K562 treated with DMSO at 1 percent for 12 hours (cell line): ENCODE data around the gene LAMP2. TPM values are rescaled to one million over a fixed set of nuclear protein-coding genes. Genes with fewer than 3 reads are reported as not detected.

Experiments used
- total RNA-seq: library from RNA; unstranded; fragments of 300-600 nt; gene quantifications from 2 replicates; pipeline ENCODE4 v1.2.3, GENCODE V29; 2022; ENCODE audit not compliant: insufficient read depth

Gene LAMP2
- 33.4 and 103 TPM in 2 replicates for total RNA-seq

DNA sequence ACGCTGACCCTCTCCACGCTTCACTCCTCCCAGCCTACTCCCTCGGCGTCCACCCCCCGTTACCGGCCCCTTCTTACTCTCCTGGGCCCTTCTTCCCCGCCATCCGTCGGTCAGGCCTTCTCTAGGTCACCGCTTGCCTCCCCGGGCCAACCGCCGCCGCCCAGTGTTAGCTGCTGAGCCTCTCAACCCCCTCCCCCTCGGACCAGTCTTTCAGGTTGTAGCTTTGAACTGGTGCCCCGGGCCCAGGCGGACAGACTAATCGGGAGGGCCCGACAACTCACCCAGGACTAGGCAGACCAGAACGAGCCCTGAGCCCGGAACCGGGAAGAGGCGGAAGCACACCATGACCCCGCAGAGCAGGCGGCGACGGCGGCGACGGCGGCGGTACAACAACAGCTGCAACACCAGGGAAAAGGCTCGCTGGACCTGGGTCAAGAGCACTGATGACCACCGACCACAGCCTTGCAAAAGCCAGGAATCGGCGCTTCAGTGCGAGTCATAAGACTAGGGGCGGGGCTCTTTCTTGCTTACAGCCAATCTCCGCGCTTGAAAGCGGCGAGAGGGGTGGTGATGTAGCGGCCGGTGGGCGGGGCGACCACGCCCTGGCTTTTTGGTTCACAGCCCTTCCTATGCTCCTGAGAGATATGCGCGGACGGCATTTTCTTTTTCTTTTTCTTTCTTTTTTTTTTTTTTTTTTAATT, at the start of gene LAMP2:
TSS of gene LAMP2 (minus strand) at position 472 of the 701 bp plus-strand sequence. CDS start at position 345, 127 bp downstream.

Other genes with a start within 250 kb of the LAMP2 start
- gene ZBTB33, start 218.5 kb downstream of the LAMP2 start, total RNA-seq, result 3.3 and 16.4 TPM in 2 replicates
- gene TMEM255A, start 157.8 kb downstream of the LAMP2 start, total RNA-seq, result not detected in 2 replicates
- gene ATP1B4, start 107.2 kb downstream of the LAMP2 start, total RNA-seq, result not detected in 2 replicates
- gene CUL4B, start 91.7 kb upstream of the LAMP2 start, total RNA-seq, result 10.9 and 33.8 TPM in 2 replicates
- 53.9 and 60.4 TPM in 2 replicates for gene MCTS1, start 134.8 kb upstream of the LAMP2 start, total RNA-seq
- 15.4 and 21.4 TPM in 2 replicates for gene C1GALT1C1, start 160.8 kb upstream of the LAMP2 start, total RNA-seq